ENCODE data around the gene FOXD2.
A peak's percentile ranks its signal among the peaks of the same experiment; 100 is the strongest.

The FOXD2 gene

GRCh38 chr1:47437447-47438164 is at the start of gene FOXD2:
Gene FOXD2, plus strand, starts transcription at chr1:47438044. Its CDS starts 92 bp downstream, at chr1:47438136.
- DNase-seq, result peak; percentile 88

GRCh38 chr1:47388891-47389238 is 49.0 kb upstream of the FOXD2 start:
- DNase-seq, result peak; percentile 59

GRCh38 chr1:47389731-47390130 is 48.1 kb upstream of the FOXD2 start:
- no peak for DNase-seq

DNA sequence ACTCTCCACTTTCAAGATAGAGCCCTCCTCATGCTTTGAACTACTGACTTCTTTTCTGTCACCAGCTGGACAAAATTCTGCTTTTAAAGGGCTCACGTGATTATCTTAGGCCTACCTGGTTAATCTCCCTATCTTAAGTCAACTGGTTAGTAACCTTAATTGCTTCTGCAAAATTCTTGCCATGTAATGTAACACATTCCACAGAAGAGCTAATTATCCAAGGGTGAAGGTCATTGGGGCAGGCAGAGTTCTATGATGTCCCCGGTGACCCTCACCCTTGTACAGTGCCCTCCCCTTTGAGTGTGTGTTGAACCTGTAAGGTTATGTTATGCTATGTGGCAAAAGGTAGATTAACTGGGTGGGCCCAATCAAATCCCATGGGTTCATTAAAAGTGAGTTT is 47.0 kb upstream of the FOXD2 start:
- no peak for DNase-seq

DNA sequence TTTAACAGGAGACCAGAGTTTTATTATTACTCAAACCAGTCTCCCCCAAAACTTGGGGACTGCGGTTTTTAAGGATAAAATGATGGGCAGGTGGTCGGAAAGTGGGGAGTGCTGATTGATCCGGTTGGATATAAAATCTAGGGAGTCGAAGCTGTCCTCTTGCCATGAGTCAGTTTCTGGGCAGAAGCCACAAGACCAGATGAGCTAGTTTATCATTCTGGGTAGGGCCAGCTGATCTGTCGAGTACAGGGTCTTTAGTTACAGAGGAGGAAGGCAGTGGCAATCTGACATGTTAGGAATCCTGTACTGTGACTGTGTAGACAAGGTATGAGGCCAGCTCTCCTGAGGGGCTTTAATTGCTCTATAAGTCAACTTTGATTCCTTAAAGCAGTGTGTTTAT is 44.7 kb upstream of the FOXD2 start:
- no peak for DNase-seq

GRCh38 chr1:47395433-47395832 is 42.4 kb upstream of the FOXD2 start:
- DNase-seq, result no peak

GRCh38 chr1:47396671-47397196 is 41.1 kb upstream of the FOXD2 start:
- no peak for DNase-seq

DNA sequence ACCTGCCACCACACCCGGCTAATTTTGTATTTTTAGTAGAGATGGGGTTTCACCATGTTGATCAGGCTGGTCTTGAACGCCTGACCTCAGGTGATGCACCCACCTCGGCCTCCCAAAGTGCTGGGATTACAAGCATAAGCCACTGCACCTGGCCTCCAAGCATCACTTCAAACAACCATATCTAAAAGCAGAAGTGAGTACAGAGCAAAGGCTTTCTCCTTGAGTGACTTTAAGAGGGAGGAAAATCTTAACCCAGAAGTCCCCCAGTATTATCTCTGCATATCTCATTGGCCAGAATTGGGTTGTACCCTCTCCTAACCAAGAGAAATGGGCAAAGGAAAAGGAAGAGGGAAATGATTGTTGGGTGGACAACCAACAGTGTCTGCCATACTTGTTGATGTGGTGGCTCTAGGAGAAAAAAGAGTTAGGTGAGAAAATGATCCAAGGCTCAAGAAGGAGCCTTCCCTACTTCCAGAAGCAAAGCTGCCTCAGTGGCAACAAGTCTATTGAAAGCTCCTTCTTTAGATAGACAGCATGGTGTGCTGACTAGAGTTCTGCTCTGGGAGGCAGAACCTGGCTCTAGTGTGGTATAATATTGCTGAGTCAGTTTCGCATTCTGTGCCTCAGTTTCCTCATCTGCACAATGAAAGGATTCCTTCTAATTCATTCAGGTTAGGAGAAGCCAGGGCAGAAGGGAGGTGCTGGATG is 38.6 kb upstream of the FOXD2 start:
- DNase-seq, result no peak

DNA sequence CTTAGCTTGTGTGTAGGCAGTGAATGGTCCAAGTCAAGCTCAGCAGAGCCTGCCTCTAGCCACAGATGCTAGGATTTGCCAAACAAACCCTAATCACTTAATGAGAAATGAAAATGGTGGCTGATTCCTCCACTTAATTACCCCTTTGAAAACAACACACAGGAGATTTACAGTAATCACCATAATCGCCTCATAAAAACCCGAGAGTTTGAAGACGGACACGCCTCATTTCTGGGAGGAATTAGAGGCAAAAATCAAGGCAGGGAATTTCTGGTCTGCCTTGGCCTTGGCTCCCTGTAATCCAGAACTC is 38.0 kb upstream of the FOXD2 start:
- DNase-seq, result no peak

GRCh38 chr1:47401761-47402160 is 36.1 kb upstream of the FOXD2 start:
- DNase-seq, result no peak

- no peak for DNase-seq
Measured at GRCh38 chr1:47402591-47402990, 35.3 kb upstream of the FOXD2 start.

- DNase-seq, result no peak
Measured at GRCh38 chr1:47403321-47403910, 34.4 kb upstream of the FOXD2 start.

GRCh38 chr1:47405697-47406096 is 32.1 kb upstream of the FOXD2 start:
- DNase-seq, result no peak

GRCh38 chr1:47406966-47407365 is 30.9 kb upstream of the FOXD2 start:
- DNase-seq, result no peak

GRCh38 chr1:47407481-47407880 is 30.4 kb upstream of the FOXD2 start:
- no peak for DNase-seq

GRCh38 chr1:47409311-47410067 is 28.4 kb upstream of the FOXD2 start:
- no peak for DNase-seq

GRCh38 chr1:47410068-47410455 is 27.8 kb upstream of the FOXD2 start:
- no peak for DNase-seq

DNA sequence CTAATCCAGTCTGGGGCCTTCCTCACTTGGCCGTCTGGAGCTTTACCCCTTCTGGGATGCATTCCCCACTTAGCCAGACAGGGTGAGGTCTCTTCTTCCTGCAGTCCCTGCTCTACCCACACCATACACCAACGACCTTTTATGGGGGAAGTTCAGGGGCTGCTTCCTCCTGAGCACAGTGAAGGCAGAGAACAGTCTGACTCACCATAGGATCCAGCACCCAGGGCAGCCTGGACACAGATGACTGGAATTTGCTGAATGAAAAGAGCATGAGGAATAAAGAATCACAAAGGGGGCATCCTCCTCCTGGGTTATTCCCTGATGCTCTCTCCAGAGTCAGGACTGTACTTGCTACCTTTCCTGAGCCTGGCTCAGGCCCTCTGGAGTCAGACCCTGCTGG is 26.4 kb upstream of the FOXD2 start:
- no peak for DNase-seq

GRCh38 chr1:47412437-47412836 is 25.4 kb upstream of the FOXD2 start:
- DNase-seq, result no peak

DNA sequence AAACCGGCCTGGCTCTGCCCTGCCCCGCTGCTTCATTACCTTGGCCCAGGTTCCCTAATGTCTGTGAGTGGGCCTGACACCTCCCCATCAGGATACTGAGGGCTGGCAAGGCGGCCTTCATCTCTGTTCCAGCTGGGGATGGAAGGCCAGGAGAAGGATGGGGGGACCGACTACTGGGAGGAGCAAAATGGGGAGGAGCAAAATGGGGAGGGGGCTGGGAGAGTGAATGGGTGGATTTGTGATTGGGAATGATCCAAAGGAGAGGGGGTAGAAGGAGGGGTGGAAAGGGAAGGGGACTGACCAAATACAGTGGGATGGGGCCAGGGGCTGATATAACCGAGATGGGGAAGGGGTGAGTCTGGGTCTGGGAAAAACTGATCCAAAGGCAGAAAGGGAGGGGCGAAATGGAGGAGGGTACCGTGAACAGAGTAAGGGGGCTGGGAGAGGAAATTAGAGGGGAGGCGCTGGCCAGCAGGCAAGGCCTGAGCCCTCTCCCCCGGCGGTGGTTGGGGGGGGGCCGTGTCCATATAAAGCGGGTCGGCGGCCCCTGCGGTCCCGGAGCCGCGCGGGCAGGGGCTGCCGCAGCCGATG is 22.0 kb upstream of the FOXD2 start, which contains the start of gene FOXE3:
Gene FOXE3, plus strand, starts transcription at position 558 of the 591 bp plus-strand sequence. Its CDS starts 31 bp downstream, at position 589.
- DNase-seq, result no peak

DNA sequence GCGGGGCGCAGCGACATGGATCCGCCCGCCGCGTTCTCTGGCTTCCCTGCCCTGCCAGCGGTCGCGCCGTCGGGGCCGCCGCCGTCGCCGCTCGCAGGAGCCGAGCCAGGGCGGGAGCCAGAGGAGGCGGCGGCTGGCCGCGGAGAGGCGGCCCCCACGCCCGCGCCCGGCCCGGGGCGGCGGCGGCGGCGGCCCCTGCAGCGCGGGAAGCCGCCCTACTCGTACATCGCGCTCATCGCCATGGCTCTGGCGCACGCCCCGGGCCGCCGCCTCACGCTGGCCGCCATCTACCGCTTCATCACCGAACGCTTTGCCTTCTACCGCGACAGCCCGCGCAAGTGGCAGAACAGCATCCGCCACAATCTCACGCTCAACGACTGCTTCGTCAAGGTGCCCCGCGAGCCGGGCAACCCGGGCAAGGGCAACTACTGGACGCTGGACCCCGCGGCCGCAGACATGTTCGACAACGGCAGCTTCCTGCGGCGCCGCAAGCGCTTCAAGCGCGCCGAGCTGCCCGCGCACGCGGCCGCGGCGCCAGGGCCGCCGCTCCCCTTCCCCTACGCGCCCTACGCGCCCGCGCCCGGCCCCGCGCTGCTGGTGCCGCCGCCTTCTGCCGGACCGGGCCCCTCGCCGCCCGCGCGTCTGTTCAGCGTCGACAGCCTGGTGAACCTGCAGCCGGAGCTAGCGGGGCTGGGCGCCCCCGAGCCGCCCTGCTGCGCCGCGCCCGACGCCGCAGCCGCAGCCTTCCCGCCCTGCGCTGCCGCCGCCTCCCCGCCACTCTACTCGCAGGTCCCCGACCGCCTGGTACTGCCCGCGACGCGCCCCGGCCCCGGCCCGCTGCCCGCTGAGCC is 21.3 kb upstream of the FOXD2 start:
- no peak for DNase-seq

All from NCI-H1105 treated with DMSO at 0.1 percent for 48 hours (cell line).